Measurements from ENCODE around the gene HAPSTR1.
A peak's percentile ranks its signal among the peaks of the same experiment; 100 is the strongest.
"Not testable (repeated sequence)": the region's sequence is repeated elsewhere in the genome, so short reads cannot be mapped to it uniquely, and the experiment has no call there.

The HAPSTR1 gene, protein sequence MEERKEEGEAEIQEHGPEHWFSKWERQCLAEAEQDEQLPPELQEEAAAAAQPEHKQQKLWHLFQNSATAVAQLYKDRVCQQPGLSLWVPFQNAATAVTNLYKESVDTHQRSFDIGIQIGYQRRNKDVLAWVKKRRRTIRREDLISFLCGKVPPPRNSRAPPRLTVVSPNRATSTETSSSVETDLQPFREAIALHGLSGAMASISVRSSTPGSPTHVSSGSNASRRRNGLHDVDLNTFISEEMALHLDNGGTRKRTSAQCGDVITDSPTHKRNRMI

DNA sequence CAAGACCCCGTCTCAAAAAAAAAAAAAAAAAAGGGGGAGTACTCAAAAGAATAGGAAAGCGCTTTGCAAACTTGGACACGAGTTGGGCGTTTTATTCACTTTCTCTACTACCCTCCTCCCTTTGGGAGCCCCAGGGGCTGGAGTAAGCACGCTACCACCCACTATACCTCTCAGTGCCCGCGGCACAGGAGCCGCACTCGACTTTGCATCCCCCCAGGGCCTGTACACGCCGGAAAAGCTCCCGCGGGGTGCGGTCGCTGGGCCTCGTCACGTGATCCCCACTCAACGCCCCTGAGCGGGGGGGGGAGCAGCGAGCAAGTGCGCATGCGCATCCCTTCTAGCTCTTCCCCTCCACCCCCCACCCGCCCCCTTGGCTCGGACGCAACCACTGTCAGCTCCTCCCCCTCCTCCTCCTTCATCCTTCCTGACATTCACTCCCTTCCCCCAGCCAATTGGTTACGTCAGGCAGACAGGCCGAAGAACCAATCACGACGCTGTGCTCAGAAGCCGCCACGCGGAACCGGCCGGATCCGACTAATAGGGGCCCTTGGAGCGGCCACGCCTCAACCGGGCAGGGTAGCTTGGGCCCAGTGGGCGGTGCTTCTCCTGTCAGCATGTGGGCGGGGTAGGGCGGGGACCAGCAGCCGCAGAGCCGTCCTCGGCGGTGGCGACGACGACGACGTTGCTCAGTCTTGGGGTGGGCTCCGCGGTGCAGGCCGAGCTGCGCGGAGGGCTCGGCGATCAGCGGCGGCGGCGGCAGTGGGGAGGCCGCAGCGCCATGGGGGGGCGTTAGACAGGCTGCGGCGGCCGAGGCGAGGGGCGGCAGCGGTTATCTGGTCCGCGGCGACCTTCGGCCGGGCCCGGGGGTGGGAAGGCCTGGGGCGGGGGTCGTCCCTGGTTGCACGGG is at the start of gene HAPSTR1:
HAPSTR1 (plus strand) TSS at position 685 of the 907 bp plus-strand sequence. CDS start 401 bp downstream, outside the sequence.
- peak; percentile 100 for DNase-seq

DNA sequence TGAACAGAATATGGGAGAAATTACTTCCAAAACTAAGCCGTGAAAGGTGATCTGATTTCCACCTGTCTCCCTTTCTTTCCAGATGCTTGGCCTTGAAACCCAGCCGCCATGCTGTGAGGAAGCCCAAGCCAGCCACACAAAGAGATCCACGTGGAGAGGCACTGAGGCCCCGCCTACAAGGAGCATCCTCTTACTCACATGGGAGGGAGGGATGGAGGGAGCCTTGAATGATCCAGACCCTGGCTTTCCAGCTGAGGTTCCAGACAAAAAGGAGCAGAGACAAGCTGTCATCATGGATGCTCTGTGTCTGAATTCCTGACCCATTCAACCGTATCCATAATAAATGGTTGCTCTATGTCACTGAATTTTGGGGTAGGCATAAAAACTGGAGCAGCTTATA is 48.9 kb upstream of the HAPSTR1 start:
- no peak for DNase-seq

DNA sequence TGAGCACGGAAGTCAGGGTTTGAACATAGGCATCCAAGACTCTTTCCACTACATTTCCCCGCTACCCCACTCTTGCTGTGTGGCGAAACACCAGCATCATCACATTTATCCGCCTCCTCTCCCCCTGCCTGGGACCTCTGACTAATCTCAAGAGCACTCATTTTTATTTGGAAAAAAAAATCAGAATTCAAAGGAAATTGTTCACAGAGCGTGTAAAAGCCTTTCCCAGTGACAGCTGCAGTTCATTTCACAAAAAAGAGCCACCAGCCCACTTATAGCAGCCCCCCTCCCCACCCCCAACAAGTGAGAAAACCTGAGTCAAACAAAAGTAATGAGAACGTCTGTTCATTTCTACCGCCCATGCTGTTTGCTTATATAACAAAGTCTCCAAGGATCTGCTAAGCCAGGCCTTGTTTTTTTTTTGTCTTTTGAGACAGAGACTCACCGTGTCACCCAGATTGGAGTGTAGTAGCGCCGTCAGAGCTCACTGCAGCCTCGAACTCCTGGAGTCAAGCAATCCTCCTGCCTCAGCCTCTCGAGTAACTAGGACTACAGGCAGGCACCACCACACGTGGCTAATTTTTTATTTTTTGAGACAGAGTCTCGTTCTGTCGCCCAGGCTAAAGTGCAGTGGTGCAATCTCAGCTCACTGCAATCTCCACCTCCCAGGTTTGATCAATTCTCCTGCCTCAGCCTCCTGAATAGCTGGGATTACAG is 48.3 kb upstream of the HAPSTR1 start:
- DNase-seq, result no peak

DNA sequence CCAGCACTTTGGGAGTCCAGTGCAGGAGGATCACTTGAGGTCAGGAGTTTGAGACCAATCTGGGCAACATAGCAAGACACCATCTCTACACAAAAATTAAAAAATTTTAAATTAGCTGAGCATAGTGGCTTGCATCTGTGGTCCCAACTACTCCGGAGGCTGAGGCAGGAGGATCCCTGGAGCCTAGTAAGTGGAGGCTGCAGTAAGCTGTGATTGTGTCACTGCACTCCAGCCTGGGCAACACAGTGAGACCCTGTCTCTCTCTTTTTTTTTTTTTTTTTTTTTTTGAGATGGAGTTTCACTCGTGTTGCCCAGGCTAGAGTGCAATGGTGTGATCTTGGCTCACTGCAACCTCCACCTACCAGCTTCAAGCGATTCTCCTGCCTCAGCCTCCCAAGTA is 45.9 kb upstream of the HAPSTR1 start:
- not testable (repeated sequence) for DNase-seq

DNA sequence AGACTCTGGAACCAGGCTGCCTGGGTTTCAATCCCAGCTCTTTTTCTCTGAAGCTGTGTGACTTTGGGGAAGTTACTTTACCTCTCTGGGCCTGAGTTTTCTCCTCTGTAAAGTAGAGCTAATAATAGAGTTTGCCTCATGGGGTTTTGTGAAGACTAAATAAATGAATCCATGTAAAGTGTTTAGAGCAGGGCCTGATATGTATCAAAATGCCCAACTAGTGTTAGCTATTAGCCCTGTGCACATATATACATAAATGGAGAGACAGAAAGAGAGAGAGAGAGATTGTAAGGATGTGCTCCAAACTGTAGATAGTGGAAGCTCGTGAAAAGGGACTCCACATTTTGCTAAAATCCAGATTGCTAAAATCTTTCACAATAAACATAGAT is 44.8 kb upstream of the HAPSTR1 start:
- no peak for DNase-seq

DNA sequence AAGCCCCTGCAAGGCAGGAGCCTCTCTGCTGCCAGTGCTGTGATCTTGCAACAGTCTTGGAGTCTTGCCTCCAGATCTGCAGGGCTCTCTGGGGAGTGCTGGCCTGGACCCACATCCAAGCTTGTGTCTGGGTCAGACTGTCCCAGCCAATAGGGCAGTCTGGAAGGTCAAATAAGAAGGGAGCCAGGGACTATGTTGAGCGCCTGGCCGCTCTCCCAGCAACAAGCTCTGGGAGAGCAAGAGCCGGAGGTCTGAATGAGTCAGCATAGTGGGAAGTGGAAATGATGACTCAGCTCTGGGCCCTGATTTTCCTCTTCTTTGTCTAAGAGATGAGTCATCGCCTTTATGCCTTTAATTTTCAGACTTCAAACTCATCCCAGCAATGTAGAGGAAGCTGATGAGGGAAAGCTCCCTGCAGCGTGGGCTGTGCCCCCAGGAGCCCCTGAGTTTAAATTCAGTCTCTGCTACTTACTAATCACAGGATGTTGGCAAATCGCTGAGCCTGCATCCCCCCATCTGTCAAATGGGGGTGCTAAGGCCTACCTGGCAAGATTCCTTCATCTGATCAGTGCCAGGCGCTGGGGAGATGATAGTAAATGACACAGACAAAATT is 43.6 kb upstream of the HAPSTR1 start:
- DNase-seq, result peak; percentile 94 to 95

DNA sequence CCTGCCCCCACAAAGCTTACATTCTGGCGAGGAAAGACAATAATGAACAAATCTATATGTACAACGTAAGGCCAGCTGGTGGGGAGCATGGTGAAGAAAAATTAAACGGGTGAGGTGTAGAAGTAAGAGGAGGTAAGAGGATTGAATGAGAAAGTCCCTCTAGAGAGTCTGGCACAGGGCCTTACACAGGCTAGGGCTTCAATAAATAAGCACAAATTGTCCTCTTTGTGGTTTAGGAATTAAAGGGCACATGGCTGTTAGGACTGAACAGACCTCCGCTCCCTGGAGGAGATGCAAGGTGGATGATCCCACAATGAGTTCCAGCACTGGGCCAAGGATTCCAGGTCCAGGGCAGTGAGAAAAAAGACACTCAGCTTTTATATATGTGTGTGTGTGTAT is 43.1 kb upstream of the HAPSTR1 start:
- DNase-seq, result no peak

DNA sequence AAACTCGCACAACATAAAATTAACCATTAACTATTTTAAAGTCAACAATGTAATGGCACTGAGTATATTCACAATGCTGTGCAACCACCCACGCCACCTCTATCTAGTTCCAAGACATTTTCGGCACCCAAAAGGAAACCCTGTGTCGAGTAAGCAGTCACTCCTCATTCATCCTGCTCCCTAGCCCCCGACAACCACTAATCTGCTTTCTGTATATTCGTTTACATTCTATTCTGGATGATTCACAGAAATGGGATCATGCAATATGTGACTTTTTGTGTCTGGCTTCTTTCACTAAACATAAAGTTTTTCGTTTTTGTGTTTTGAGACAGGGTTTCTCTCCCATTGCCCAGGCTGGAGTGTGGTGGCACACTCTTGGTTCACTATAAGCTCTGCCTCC is 42.2 kb upstream of the HAPSTR1 start:
- no peak for DNase-seq

DNA sequence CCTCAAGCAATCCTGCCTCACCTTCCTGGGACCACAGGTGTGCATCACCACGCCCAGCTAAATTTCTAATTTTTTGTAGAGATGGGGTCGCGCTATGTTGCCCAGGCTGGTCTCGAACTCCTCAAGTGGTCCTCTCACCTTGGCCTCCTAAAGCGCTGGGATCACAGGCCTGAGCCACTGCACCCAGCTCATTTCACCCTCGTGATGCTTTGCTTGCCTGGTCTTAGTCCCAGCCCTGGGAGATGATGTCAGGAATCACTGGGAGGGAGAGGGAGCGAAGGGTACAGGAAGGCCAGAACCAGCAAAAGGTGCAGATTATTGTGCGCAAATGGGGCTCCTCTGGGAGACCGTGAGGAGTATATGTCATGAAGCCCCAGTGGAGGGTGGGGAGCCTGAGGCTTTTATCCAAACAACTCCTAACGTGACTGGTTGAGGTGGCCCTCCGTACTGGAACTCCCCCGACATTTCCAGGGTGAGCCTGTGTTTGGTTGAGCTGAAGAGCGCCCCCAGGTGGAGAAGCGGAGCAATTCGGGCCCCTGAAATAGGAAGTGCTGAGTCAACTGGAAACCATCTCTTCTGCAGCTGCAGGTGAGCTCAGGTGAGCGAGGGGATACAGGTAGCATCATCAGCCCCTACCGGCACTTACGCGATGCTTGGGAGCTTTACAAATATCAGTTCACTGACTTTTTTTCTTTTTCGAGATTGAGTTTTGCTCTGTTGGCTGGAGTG is 41.2 kb upstream of the HAPSTR1 start:
- peak; percentile 19 to 31 for DNase-seq

DNA sequence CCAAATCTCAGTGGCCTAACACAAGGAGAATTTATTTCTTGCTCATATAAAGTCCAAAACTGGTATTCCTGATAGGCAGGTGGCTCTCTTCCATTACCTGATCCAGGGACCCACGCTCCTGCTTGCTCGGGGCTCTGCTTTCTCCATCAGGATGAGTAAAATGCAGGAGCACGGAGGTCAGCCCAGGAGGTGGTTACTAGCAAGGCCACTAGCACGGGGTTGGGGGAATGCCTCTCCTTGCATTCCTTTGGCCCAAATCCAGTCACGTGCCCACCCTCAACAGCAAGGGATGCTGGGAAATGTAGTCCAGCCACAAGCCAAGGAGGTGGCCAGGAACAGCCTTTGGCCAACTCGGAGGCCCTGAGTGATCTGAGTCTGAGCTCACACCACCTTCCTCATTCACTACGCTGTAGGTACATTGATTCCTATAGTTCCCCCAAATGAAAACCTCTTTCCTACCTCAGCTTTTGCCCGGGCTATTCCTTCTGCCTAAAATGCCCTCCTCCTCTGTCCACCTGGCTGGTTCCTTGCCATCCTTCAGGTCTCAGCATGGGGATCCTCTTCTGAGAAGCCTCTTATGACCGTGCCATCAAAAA is 38.3 kb upstream of the HAPSTR1 start:
- DNase-seq, result peak; percentile 50 to 61

DNA sequence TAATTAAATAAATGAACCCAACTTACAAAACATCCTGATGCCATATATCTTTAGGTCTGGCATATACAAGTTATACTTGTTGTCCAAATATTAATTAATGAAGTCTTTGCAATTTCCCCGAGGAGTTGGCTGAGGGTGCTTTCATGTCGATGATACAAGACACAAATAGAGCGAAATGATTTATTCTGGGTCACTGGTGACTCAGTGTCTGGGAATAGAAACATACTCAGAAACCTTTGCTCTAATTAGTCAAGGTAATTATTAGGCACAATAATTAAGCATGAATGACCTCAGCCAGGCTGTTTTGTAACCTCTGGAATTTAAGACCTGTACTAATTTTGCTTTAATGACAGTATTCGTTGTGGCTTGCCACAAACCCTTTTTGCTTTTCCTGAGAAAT is 37.0 kb upstream of the HAPSTR1 start:
- no peak for DNase-seq

DNA sequence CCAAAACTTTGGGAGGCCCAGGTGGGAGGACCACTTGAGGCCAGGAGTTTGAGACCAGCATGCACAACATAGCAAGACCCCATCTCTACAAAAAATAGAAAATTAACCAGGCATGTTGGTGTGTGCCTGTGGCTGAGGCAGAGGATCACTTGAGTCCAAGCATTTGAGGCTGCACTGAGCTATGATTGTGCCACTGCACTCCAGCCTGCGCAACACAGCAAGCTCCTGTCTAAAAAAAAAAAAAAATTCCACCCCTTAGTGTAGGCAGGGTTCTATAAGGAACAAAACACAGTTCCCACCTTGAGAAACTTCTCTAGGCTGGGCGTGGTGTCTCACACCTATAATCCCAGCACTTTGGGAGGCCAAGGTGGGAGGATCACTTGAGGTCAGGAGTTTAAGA is 36.3 kb upstream of the HAPSTR1 start:
- no peak for DNase-seq

DNA sequence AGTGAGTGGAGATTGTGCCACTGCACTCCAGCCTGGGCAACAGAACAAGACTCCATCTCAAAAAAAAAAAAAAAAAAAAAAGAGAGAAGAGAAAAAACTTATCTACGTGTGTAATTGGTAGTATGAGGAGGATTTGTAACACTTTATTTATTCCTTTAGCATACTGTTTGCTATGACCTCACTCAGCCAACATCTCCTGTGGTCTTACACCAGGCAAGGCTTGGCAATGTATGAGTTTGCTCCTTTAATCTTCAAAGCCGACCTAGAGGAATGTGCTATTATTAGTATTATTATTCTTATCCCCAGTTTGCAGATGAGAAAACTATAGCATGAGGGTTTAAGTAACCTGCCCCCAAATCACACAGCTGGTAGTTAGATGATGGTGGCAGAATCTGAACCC is 35.8 kb upstream of the HAPSTR1 start:
- DNase-seq, result no peak

DNA sequence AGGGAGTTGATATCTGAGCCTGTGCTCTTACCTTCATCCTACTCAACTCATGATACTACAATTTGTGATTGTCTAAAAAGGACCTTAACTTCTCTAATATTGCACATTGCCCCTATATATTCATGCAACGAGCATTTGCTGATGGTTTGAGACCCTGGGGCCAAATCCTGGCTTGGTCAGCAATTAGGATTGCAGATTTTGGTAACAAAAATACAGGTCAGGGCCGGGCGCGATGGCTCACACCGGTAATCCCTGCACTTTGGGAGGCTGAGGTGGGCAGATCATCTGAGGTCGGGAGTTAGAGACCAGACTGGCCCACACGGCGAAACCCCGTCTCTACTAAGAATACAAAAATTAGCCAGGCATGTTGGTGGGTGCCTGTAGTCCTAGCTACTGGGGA is 35.4 kb upstream of the HAPSTR1 start:
- no peak for DNase-seq

DNA sequence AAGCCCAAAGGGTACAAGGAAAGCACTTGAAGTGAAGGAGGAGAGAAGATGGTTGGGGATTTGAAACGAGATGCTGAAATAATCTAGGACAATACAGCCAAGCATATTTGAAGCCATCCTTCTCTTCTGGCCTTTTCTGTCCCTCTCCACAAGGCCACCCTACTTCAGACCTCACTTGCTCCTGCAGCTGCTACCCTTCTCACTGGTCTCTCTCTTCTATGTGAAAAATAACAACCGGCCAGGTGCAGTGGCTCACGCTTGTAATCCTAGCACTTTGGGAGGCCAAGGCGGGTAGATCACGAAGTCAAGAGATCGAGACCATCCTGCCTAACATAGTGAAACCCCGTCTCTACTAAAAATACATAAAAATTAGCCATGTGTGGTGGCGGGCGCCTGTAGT is 33.2 kb upstream of the HAPSTR1 start:
- no peak for DNase-seq

DNA sequence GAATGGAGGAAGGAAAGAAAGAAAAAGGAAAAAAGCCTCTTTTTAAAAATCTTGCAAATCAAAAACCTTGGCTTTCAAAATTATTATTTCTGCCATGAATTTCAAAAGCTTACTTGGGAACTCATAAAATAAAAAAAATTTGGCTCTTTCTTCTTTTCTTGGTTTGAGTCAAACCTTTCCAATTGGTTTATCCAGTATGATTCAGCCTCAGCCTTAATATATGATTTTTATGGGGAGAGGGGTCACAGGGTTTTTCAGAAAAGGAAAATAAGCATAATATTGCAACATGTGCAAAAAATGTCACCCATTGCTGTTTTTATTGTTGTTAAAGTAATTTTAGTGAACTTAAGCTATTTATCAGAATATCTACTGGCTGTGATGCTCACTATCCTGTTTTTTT is 31.2 kb upstream of the HAPSTR1 start:
- DNase-seq, result no peak

DNA sequence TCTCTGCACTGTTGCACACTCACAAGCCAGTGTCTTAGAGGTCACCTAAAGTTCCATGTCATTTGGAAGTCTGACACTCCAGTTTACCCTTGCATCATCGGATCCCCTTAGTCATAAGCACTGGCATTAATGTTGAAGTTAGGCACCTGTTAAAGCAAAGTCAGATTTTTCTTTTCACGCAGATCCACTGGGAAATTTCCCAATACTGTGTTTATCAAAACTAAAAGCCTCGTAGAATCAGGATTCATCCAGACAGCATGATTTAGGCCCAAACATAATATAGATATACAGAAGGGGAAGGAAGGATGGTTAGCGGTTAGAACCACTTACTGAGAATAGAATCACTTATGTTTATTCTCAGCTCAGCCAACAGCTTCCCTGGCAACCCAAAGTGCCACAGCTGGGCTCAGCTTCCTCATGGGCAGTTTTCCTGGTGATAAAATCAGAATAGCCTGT is 30.1 kb upstream of the HAPSTR1 start:
- peak; percentile 33 to 40 for DNase-seq

DNA sequence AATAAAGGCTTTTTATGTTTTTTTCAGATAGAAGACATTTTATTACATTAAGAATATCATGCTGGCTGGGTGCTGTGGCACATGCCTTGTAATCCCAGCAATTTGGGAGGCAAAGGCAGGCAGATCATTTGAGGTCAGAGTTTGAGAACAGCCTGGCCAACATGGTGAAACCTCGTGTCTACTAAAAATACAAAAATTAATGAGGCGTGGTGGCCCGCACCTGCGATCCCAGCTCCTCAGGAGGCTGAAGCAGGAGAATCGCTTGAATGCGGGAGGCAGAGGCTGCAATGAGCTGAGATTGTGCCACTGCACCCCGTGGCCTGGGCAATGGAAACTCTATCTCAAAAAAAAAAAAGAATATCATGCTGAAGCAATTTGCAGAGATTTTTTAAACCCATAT is 29.1 kb upstream of the HAPSTR1 start:
- no peak for DNase-seq

DNA sequence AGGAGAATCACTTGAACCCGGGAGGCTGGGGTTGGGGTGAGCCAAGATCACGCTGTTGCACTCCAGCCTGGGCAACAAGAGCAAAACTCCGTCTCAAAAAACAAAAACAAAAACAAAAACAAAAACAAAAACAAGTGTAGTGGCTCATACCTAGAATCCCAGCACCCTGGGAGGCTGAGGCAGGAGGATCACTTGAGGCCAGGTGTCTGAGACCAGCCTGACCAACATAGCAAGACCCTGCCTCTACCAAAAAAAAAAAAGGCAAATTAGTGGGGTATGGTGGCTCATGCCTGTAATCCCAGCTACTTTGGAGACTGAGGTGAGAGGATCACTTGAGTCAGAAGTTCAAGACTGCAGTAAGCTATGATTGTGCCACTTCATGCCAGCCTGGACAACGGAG is 26.4 kb upstream of the HAPSTR1 start:
- no peak for DNase-seq

DNA sequence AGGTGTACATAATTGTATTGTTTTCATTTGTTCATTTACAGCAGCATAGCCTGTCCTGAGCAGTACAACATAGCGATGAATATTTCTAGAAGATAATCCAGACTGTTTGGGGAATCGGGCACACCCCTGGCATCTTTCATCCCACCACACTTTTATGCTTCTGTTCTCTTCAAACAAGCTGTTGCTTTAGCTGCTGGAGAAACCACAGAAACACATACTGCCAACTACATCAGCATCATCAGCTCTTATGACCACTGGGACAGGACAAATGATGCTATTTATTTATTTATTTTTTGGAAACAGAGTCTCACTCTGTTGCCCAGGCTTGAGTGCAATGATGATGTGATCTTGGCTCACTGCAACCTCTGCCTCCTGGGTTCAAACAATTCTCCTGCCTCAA is 22.6 kb upstream of the HAPSTR1 start:
- DNase-seq, result no peak

DNA sequence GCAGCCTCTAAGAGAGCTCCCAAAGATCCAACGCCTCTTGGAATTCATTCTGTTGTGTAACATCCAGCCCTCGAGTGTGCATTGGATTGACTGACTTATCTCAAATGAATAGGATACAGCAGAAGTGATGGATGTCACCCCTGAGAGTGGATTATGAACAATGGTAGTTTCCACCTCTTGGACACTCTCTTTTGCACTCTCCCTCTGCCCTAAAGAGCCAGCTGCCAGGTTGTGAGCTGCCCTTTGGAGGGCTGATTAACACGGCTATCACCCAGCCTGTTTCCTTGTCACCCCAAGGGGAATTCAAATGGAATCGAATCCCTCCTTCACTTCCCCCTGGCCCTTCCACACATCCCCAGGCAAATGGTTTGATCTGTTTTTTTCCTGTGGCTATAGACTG is 21.2 kb upstream of the HAPSTR1 start:
- DNase-seq, result no peak

DNA sequence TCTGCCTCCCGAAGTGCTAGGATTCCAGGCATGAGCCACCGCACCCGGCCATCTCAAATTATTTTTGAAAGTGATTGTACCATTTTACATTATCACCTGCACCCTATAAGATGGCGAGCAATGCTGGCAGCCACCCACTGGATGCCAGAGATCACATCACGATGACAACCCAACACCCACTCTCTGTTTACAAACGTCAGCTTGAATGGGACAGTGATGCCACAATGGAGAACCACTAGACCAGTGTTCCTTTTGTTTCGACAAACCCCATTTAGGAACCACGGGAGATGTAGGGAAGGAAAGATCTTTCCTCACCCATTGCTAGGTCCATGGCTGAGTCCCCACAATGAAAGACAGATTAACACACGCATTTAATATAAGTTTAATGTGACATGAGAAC is 20.1 kb upstream of the HAPSTR1 start:
- peak in 1 of 2 donors; percentile 49 for DNase-seq
